Measurements from ENCODE around the gene MYLK. TPM values are rescaled to one million over a fixed set of nuclear protein-coding genes. Genes with fewer than 3 reads are reported as not detected.

MYLK gene
- total and polyA plus RNA-seq, 4 donors, result 17.0 to 47.7 (median 31.1) TPM

DNA sequence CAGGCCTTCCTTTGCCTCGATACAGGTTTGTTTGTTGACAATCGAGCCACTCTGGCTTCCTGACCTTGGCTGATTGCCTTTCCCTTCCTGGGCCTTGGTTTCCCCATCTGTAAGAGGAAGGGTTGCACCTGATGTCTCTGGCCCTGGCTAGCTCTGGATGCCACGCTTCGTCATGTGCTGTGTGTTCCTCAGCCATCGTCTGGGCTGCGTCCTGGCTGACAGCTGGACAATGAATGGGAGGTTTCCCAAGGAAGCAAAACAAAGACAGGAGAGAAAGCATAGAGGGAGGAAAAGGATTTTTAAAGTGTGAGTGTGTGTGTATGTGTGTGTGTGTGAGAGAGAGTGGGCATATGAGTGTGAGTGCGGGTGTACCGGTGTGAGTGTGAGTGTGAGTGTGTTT lies 234.0 kb downstream of the MYLK start:
- Histone ChIP-seq H3K27ac (ENCODE audit: low read depth, low read length) (no peak overlapping the region), H3K4me1 (ENCODE audit: control insufficient read depth, insufficient read depth, low read length) (peaks cover 20% of the 10 kb centered on the region), H3K27me3 (ENCODE audit: control insufficient read depth, insufficient read depth, low read length) (no peaks in the 10 kb centered on the region), H3K9me3 (ENCODE audit: control insufficient read depth, insufficient read depth, low read length) (no peaks in the 10 kb centered on the region), H3K4me3 (ENCODE audit: low read depth, low read length) (no peak overlapping the region), H3K36me3 (ENCODE audit: control insufficient read depth, insufficient read depth, low read length) (no peaks in the 10 kb centered on the region)
- no peak for DNase-seq (ENCODE audit: low read depth in 4 of 6, low spot score in 6 of 6)
- WGBS (ENCODE audit: insufficient coverage), result 74% methylated on average over 8 of the region's 8 CpGs

DNA sequence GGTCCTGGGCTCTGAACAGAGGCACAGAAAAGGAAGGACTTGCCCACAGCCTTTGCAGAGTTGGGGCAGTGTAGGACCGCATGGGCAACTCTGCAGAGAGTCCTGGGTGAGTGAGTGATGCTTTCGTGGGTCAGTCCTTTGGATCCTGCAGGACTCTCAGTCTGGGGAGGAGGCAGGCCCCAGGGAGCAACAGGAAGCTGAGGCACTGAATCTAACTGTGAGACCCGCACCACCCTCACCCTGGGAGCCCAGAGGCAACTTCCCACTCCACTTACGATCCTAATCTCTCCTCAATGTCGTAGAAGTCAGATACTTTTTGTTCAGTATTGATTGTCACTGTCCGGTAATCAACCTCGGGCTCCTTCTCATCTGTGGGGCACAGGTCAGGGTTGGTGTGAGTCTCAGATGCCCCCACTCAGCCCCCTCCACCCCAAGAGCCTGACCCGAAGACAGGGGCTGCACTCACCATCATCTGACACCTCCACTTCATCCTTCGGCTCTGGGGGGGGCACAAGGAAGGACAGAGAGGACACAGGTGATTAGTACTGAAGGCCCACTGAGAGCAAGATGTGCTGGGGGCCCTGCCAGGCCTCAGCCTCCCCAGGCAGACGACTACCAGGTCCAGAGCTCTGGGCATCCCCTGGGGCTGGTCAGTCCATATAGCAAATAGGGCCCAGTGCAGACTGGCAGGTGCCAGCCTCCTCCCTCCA lies 235.3 kb downstream of the MYLK start:
- Histone ChIP-seq H3K4me3 (ENCODE audit: low read depth, low read length) (no peak overlapping the region), H3K36me3 (ENCODE audit: control insufficient read depth, insufficient read depth, low read length) (no peaks in the 10 kb centered on the region), H3K4me1 (ENCODE audit: control insufficient read depth, insufficient read depth, low read length) (peaks cover 20% of the 10 kb centered on the region), H3K27me3 (ENCODE audit: control insufficient read depth, insufficient read depth, low read length) (no peaks in the 10 kb centered on the region), H3K9me3 (ENCODE audit: control insufficient read depth, insufficient read depth, low read length) (no peaks in the 10 kb centered on the region), H3K27ac (ENCODE audit: low read depth, low read length) (no peak overlapping the region)
- DNase-seq (ENCODE audit: low read depth in 4 of 6, low spot score in 6 of 6), result no peak
- 69% methylated on average over 7 of the region's 10 CpGs for WGBS (ENCODE audit: insufficient coverage)

- Histone ChIP-seq H3K9me3 (ENCODE audit: control insufficient read depth, insufficient read depth, low read length) (no peaks in the 10 kb centered on the region), H3K4me1 (ENCODE audit: control insufficient read depth, insufficient read depth, low read length) (peaks cover 7% of the 10 kb centered on the region), H3K27me3 (ENCODE audit: control insufficient read depth, insufficient read depth, low read length) (no peaks in the 10 kb centered on the region), H3K36me3 (ENCODE audit: control insufficient read depth, insufficient read depth, low read length) (no peaks in the 10 kb centered on the region), H3K4me3 (ENCODE audit: low read depth, low read length) (no peak overlapping the region), H3K27ac (ENCODE audit: low read depth, low read length) (no peak overlapping the region)
- no peak for DNase-seq (ENCODE audit: low read depth in 4 of 6, low spot score in 6 of 6)
- WGBS (ENCODE audit: insufficient coverage), result no CpG with 5 or more reads among the region's 2 CpGs
These were observed 239.8 kb downstream of the MYLK start for GRCh38 chr3:123644358-123644757.

DNA sequence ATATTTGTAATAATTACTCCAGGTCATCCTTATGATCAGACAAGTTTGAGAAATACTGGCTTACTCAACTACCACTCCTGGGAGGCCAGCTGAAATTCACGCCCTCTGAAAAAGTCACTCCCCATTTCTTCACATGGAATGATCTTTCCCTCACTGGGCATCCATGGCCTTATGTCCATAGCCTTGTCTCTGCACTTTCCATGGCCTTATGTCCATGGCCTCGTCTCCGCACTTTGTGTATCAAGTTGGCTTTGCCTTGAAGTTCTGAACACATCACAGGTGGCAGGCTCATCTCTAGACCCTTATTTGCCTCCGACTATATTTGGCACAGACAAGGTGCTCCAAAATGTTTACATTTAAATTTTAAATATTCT lies 241.2 kb downstream of the MYLK start:
- no peaks in the 10 kb centered on the region for H3K27me3 ChIP-seq (ENCODE audit: control insufficient read depth, insufficient read depth, low read length)
- H3K27ac ChIP-seq (ENCODE audit: low read depth, low read length), result no peak overlapping the region
- peaks cover 5% of the 10 kb centered on the region for H3K4me1 ChIP-seq (ENCODE audit: control insufficient read depth, insufficient read depth, low read length)
- H3K4me3 ChIP-seq (ENCODE audit: low read depth, low read length), result no peak overlapping the region
- 100% methylated on average over 4 of the region's 4 CpGs for WGBS (ENCODE audit: insufficient coverage)
- no peaks in the 10 kb centered on the region for H3K36me3 ChIP-seq (ENCODE audit: control insufficient read depth, insufficient read depth, low read length)
- DNase-seq (ENCODE audit: low read depth in 4 of 6, low spot score in 6 of 6), result no peak
- no peaks in the 10 kb centered on the region for H3K9me3 ChIP-seq (ENCODE audit: control insufficient read depth, insufficient read depth, low read length)

- H3K36me3 ChIP-seq (ENCODE audit: control insufficient read depth, insufficient read depth, low read length), result no peaks in the 10 kb centered on the region
- H3K27ac ChIP-seq (ENCODE audit: low read depth, low read length), result no peak overlapping the region
- DNase-seq (ENCODE audit: low read depth in 4 of 6, low spot score in 6 of 6), result peak in 2 of 6 donors; percentile 43 to 48
- no peaks in the 10 kb centered on the region for H3K27me3 ChIP-seq (ENCODE audit: control insufficient read depth, insufficient read depth, low read length)
- 58% methylated on average over 2 of the region's 3 CpGs for WGBS (ENCODE audit: insufficient coverage)
- H3K9me3 ChIP-seq (ENCODE audit: control insufficient read depth, insufficient read depth, low read length), result no peaks in the 10 kb centered on the region
- peaks cover 8% of the 10 kb centered on the region for H3K4me1 ChIP-seq (ENCODE audit: control insufficient read depth, insufficient read depth, low read length)
- no peak overlapping the region for H3K4me3 ChIP-seq (ENCODE audit: low read depth, low read length)
These were observed 241.8 kb downstream of the MYLK start for GRCh38 chr3:123642182-123642956.

DNA sequence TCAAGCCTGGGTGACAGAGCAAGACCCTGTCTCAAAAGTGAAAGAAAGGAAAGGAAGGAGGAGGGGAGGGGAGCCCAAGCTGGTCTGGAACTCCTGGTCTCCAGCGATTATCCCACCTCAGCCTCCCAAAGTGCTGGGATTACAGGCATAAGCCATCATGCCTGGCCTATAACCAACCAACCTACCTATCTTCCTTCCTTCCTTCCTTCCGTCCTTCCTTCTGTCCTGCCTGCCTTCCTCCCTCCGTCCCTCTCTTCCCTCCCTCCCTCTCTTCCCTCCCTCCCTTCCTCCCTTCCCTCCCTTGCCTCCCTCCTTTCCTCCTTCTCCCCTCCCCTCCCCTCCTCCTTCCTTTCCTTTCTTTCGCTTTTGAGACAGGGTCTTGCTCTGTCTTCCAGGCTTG lies 242.6 kb downstream of the MYLK start:
- Histone ChIP-seq H3K9me3 (ENCODE audit: control insufficient read depth, insufficient read depth, low read length) (no peaks in the 10 kb centered on the region), H3K27ac (ENCODE audit: low read depth, low read length) (no peak overlapping the region), H3K27me3 (ENCODE audit: control insufficient read depth, insufficient read depth, low read length) (no peaks in the 10 kb centered on the region), H3K4me3 (ENCODE audit: low read depth, low read length) (no peak overlapping the region), H3K36me3 (ENCODE audit: control insufficient read depth, insufficient read depth, low read length) (peaks cover under 1% of the 10 kb centered on the region), H3K4me1 (ENCODE audit: control insufficient read depth, insufficient read depth, low read length) (peaks cover 9% of the 10 kb centered on the region)
- WGBS (ENCODE audit: insufficient coverage), result 83% methylated on average over 1 of the region's 4 CpGs
- no peak for DNase-seq (ENCODE audit: low read depth in 4 of 6, low spot score in 6 of 6)

- WGBS (ENCODE audit: insufficient coverage), result 68% methylated on average over 4 of the region's 4 CpGs
- Histone ChIP-seq H3K4me3 (ENCODE audit: low read depth, low read length) (no peak overlapping the region), H3K36me3 (ENCODE audit: control insufficient read depth, insufficient read depth, low read length) (peaks cover 6% of the 10 kb centered on the region), H3K4me1 (ENCODE audit: control insufficient read depth, insufficient read depth, low read length) (peaks cover 15% of the 10 kb centered on the region), H3K9me3 (ENCODE audit: control insufficient read depth, insufficient read depth, low read length) (no peaks in the 10 kb centered on the region), H3K27ac (ENCODE audit: low read depth, low read length) (no peak overlapping the region), H3K27me3 (ENCODE audit: control insufficient read depth, insufficient read depth, low read length) (no peaks in the 10 kb centered on the region)
- no peak for DNase-seq (ENCODE audit: low read depth in 4 of 6, low spot score in 6 of 6)
These were observed 243.2 kb downstream of the MYLK start for GRCh38 chr3:123640740-123641462.

GRCh38 chr3:123640311-123640710 lies 243.8 kb downstream of the MYLK start:
- Histone ChIP-seq H3K4me3 (ENCODE audit: low read depth, low read length) (no peak overlapping the region), H3K27ac (ENCODE audit: low read depth, low read length) (no peak overlapping the region), H3K4me1 (ENCODE audit: control insufficient read depth, insufficient read depth, low read length) (peaks cover 18% of the 10 kb centered on the region), H3K9me3 (ENCODE audit: control insufficient read depth, insufficient read depth, low read length) (no peaks in the 10 kb centered on the region), H3K27me3 (ENCODE audit: control insufficient read depth, insufficient read depth, low read length) (no peaks in the 10 kb centered on the region), H3K36me3 (ENCODE audit: control insufficient read depth, insufficient read depth, low read length) (peaks cover 7% of the 10 kb centered on the region)
- DNase-seq (ENCODE audit: low read depth in 4 of 6, low spot score in 6 of 6), result no peak
- 89% methylated on average over 15 of the region's 15 CpGs for WGBS (ENCODE audit: insufficient coverage)

DNA sequence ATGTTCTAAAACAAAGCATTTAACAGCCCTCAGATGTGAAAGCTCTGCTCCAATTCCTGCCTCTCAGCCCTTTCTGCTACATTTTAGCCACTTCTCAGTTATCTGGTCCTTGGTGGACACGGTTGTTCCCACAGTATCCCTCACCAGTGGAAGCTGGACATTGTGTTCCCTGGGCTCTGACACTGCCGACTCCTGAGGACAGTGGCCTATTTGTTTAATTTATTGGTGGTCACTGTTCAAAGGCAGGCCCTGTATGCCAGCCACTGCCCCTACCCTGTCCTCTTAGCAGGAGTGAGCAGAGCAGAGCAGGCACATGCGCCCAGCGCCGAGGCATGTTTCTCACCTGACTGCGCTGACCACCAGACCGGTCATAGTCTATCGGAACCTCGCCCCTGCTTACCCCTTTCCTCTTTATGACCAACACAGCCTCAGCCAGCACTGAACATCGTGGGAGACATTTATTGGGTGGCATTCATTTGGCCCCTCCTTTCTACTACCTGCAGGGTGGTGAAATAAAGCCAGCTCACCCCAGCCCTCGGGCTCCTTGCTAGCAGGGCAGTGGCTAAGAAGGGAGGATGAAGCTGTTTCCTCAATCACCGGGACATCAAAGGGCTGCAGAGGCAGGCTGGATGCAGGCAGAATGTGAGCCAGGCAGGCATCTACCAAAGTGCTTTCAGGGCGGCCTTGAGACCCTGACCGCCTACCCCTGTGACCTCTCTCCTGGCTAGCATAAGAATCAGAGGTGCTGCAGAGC lies 245.0 kb downstream of the MYLK start:
- no peak overlapping the region for H3K4me3 ChIP-seq (ENCODE audit: low read depth, low read length)
- H3K27ac ChIP-seq (ENCODE audit: low read depth, low read length), result no peak overlapping the region
- 70% methylated on average over 13 of the region's 14 CpGs for WGBS (ENCODE audit: insufficient coverage)
- no peaks in the 10 kb centered on the region for H3K27me3 ChIP-seq (ENCODE audit: control insufficient read depth, insufficient read depth, low read length)
- peaks cover 15% of the 10 kb centered on the region for H3K36me3 ChIP-seq (ENCODE audit: control insufficient read depth, insufficient read depth, low read length)
- H3K4me1 ChIP-seq (ENCODE audit: control insufficient read depth, insufficient read depth, low read length), result peaks cover 28% of the 10 kb centered on the region
- no peak for DNase-seq (ENCODE audit: low read depth in 4 of 6, low spot score in 6 of 6)
- H3K9me3 ChIP-seq (ENCODE audit: control insufficient read depth, insufficient read depth, low read length), result no peaks in the 10 kb centered on the region

Data from spinal cord (tissue), 10 donors.